H9 (cell line): Measurements from ENCODE around the gene TRIM10. TPM values are rescaled to one million over a fixed set of nuclear protein-coding genes. Genes with fewer than 3 reads are reported as not detected.

ENCODE experiments used
- DNase-seq: peaks from one replicate; pipeline ENCODE4 v3.0.0-alpha.2; 2017
- H2AFZ ChIP-seq: one replicate; pipeline ENCODE4 v1.6.1; 2013; ENCODE audit warnings: mild to moderate bottlenecking, low read length, control low read depth, moderate library complexity
- H2AK5ac ChIP-seq: 2 replicates; pipeline ENCODE4 v1.6.1; 2013; ENCODE audit warnings: low read length, control low read depth, mixed read lengths; ENCODE audit not compliant: insufficient read length
- H2BK120ac ChIP-seq: one replicate; pipeline ENCODE4 v1.6.1; 2013; ENCODE audit warnings: low read depth, mild to moderate bottlenecking, low read length, control low read depth, inconsistent platforms; ENCODE audit not compliant: poor library complexity, severe bottlenecking
- H2BK12ac ChIP-seq: 2 replicates; pipeline ENCODE4 v1.6.1; 2013; ENCODE audit warnings: low read length, control low read depth, mixed read lengths, low read depth; ENCODE audit not compliant: insufficient read length
- H2BK15ac ChIP-seq: 2 replicates; pipeline ENCODE4 v1.6.1; 2013; ENCODE audit warnings: low read depth, low read length, control low read depth
- H2BK20ac ChIP-seq: one replicate; pipeline ENCODE4 v1.6.1; 2013; ENCODE audit warnings: low read depth, mild to moderate bottlenecking, low read length, control low read depth, inconsistent platforms; ENCODE audit not compliant: poor library complexity, severe bottlenecking
- H2BK5ac ChIP-seq: 2 replicates; pipeline ENCODE4 v1.6.1; 2013; ENCODE audit warnings: low read length, control low read depth, mixed read lengths; ENCODE audit not compliant: insufficient read length
- H3K14ac ChIP-seq: 2 replicates; pipeline ENCODE4 v1.6.1; 2013; ENCODE audit warnings: low read length, control low read depth; ENCODE audit not compliant: insufficient read depth
- H3K18ac ChIP-seq: 2 replicates; pipeline ENCODE4 v1.6.1; 2013; ENCODE audit warnings: low read depth, mild to moderate bottlenecking, mixed read lengths, low read length, control low read depth; ENCODE audit not compliant: insufficient read length
- H3K23ac ChIP-seq: 2 replicates; pipeline ENCODE4 v1.6.1; 2013; ENCODE audit warnings: low read length, control low read depth, mixed read lengths, low read depth; ENCODE audit not compliant: insufficient read length
- H3K23me2 ChIP-seq: 2 replicates; pipeline ENCODE4 v1.6.1; 2013; ENCODE audit warnings: low read depth, mild to moderate bottlenecking, mixed read lengths, low read length, control low read depth; ENCODE audit not compliant: insufficient read length, poor library complexity, severe bottlenecking
- H3K27ac ChIP-seq: 2 replicates; pipeline ENCODE4 v1.5.1; 2013; ENCODE audit warnings: low read length, control low read depth, mixed read lengths, low read depth; ENCODE audit not compliant: insufficient read length
- H3K27me3 ChIP-seq: 2 replicates; pipeline ENCODE4 v1.6.1; 2013; ENCODE audit warnings: low read length, control low read depth, inconsistent platforms; ENCODE audit not compliant: insufficient read depth
- H3K4ac ChIP-seq: 2 replicates; pipeline ENCODE4 v1.6.1; 2013; ENCODE audit warnings: low read depth, mild to moderate bottlenecking, control low read depth, inconsistent platforms, low read length, moderate library complexity
- H3K4me1 ChIP-seq: 2 replicates; pipeline ENCODE4 v1.6.1; 2013; ENCODE audit warnings: low read length, control low read depth, inconsistent platforms; ENCODE audit not compliant: insufficient read depth
- H3K4me2 ChIP-seq: 2 replicates; pipeline ENCODE4 v1.6.1; 2013; ENCODE audit warnings: low read length, control low read depth, mixed read lengths; ENCODE audit not compliant: insufficient read length, insufficient read depth
- H3K56ac ChIP-seq: 2 replicates; pipeline ENCODE4 v1.6.1; 2013; ENCODE audit warnings: low read depth, mild to moderate bottlenecking, mixed read lengths, low read length, control low read depth; ENCODE audit not compliant: insufficient read length
- H3K79me1 ChIP-seq: 2 replicates; pipeline ENCODE4 v1.6.1; 2013; ENCODE audit warnings: low read depth, mild to moderate bottlenecking, moderate library complexity, low read length, control low read depth, inconsistent platforms; ENCODE audit not compliant: insufficient read depth, poor library complexity, severe bottlenecking
- H3K79me2 ChIP-seq: 2 replicates; pipeline ENCODE4 v1.6.1; 2013; ENCODE audit warnings: low read length, control low read depth, inconsistent platforms; ENCODE audit not compliant: insufficient read depth
- H3K9ac ChIP-seq: 2 replicates; pipeline ENCODE4 v1.6.1; 2013; ENCODE audit warnings: low read length, control low read depth, mixed read lengths; ENCODE audit not compliant: insufficient read length; ENCODE audit errors: extremely low read depth
- H3K9me3 ChIP-seq: one replicate; pipeline ENCODE4 v1.6.1; 2013; ENCODE audit warnings: low read depth, low read length, inconsistent platforms; ENCODE audit not compliant: control insufficient read depth
- H3T11ph ChIP-seq: one replicate; pipeline ENCODE4 v1.6.1; 2013; ENCODE audit warnings: mild to moderate bottlenecking, low read length, control low read depth, inconsistent platforms
- H4K20me1 ChIP-seq: one replicate; pipeline ENCODE4 v1.6.1; 2013; ENCODE audit not compliant: control insufficient read depth, insufficient read length, insufficient read depth
- H4K5ac ChIP-seq: 2 replicates; pipeline ENCODE4 v1.6.1; 2013; ENCODE audit warnings: low read depth, mild to moderate bottlenecking, mixed read lengths, low read length, control low read depth; ENCODE audit not compliant: insufficient read length
- H4K8ac ChIP-seq: replicated peaks from 2 replicates; pipeline ENCODE4 v1.6.1; 2013; ENCODE audit warnings: low read length, control low read depth, mixed read lengths, low read depth; ENCODE audit not compliant: insufficient read length
- H4K91ac ChIP-seq: 2 replicates; pipeline ENCODE4 v1.6.1; 2013; ENCODE audit warnings: low read depth, mild to moderate bottlenecking, moderate library complexity, mixed read lengths, low read length, control low read depth; ENCODE audit not compliant: insufficient read length
- H3K27ac Mint-ChIP-seq, 3 experiments: 2 replicates in 2 of 3; 3 replicates in 1 of 3; pipeline ENCODE4 v1.8.0; 2020 to 2021; ENCODE audit warnings: mixed read lengths in 3 of 3, mild to moderate bottlenecking in 1 of 3, moderate library complexity in 1 of 3
- H3K27me3 Mint-ChIP-seq: 2 replicates; pipeline ENCODE4 v1.8.0; 2021; ENCODE audit warnings: low read depth, mild to moderate bottlenecking, moderate library complexity, mixed read lengths
- H3K36me3 Mint-ChIP-seq, 3 experiments: 2 replicates in 2 of 3; 3 replicates in 1 of 3; pipeline ENCODE4 v1.8.0; 2020 to 2021; ENCODE audit warnings: low read depth in 3 of 3, mixed read lengths in 3 of 3; ENCODE audit not compliant: insufficient read depth in 1 of 3
- H3K4me1 Mint-ChIP-seq, 2 experiments: 2 replicates each; pipeline ENCODE4 v1.8.0; 2020; ENCODE audit warnings: mixed read lengths in 2 of 2
- H3K4me3 Mint-ChIP-seq, 2 experiments: 2 replicates in 1 of 2; 3 replicates in 1 of 2; pipeline ENCODE4 v1.8.0; 2020 to 2021; ENCODE audit warnings: mild to moderate bottlenecking in 2 of 2, mixed read lengths in 2 of 2, moderate library complexity in 1 of 2
- H3K9me3 Mint-ChIP-seq, 2 experiments: 2 replicates in 1 of 2; 3 replicates in 1 of 2; pipeline ENCODE4 v1.8.0; 2020; ENCODE audit warnings: mild to moderate bottlenecking in 2 of 2, mixed read lengths in 2 of 2, moderate library complexity in 1 of 2
- CTCF ChIP-seq: fragments of 200-600 bp; sonication (generic); conservative IDR thresholded peaks from 3 replicates; pipeline ENCODE4 v1.8.0; 2021; ENCODE audit warnings: antibody characterized with exemption, mild to moderate bottlenecking
- WGBS: extraction: QIAGEN DNeasy Blood & Tissue Kit; methylation state at CpG from one replicate; pipeline ENCODE4 v1.1.7; 2013; ENCODE audit warnings: missing lambda C conversion rate, low lambda C conversion rate, mixed read lengths; ENCODE audit not compliant: insufficient read length; ENCODE audit errors: extremely low coverage; 5-methylcytosine and 5-hydroxymethylcytosine counted together
- total RNA-seq: library from RNA; stranded (reverse); gene quantifications from 2 replicates; pipeline ENCODE4 v1.2.1, GENCODE V29; 2021

The TRIM10 gene
- total RNA-seq, 1 experiment from 2014 or later = 0.07 TPM

GRCh38 chr6:30129265-30130178, 31.5 kb downstream of the TRIM10 start:
- Histone ChIP-seq H4K20me1 (no peaks in the 10 kb centered on the region), H3K23me2 (peaks cover 11% of the 10 kb centered on the region), H2BK15ac (no peak overlapping the region), H4K8ac (no peak overlapping the region), H3K56ac (no peak overlapping the region), H2BK12ac (no peak overlapping the region), H2BK20ac (no peak overlapping the region), H3T11ph (no peak overlapping the region), H3K4ac (no peak overlapping the region), H4K91ac (no peak overlapping the region), H3K18ac (no peak overlapping the region), H2BK120ac (no peak overlapping the region), H3K23ac (no peak overlapping the region), H2AFZ (no peak overlapping the region), H2AK5ac (no peak overlapping the region), H3K79me2 (no peaks in the 10 kb centered on the region), H3K27ac (no peak overlapping the region), H2BK5ac (no peak overlapping the region), H3K9ac (no peak overlapping the region), H3K4me2 (no peak overlapping the region), H3K79me1 (no peaks in the 10 kb centered on the region), H3K4me1 (no peaks in the 10 kb centered on the region), H3K9me3 (no peaks in the 10 kb centered on the region), H3K27me3 (peaks cover 23% of the 10 kb centered on the region; the same call in 1 of the 2 replicates), H3K14ac (no peak overlapping the region), H4K5ac (no peak overlapping the region)
- no peak for TF ChIP-seq CTCF
- Mint-ChIP-seq H3K9me3 (no peaks in the 10 kb centered on the region), H3K4me1 (peaks cover 5 to 12% of the 10 kb centered on the region in 2 experiments), H3K36me3 (no peaks in the 10 kb centered on the region), H3K4me3 (no peak overlapping the region), H3K27me3 (peaks cover 81% of the 10 kb centered on the region), H3K27ac (no peak overlapping the region; a peak in 1 of 7 replicates)
- DNase-seq = no peak
- no CpG with 5 or more reads among the region's 10 CpGs for WGBS
